ENCODE results near the gene NUDT8. TPM values are rescaled to one million over a fixed set of nuclear protein-coding genes. Genes with fewer than 3 reads are reported as not detected.

NUDT8 gene
- polyA plus RNA-seq, 1 of the 3 experiments (the other 2 are of a cell fraction) = 2.7 TPM

DNA sequence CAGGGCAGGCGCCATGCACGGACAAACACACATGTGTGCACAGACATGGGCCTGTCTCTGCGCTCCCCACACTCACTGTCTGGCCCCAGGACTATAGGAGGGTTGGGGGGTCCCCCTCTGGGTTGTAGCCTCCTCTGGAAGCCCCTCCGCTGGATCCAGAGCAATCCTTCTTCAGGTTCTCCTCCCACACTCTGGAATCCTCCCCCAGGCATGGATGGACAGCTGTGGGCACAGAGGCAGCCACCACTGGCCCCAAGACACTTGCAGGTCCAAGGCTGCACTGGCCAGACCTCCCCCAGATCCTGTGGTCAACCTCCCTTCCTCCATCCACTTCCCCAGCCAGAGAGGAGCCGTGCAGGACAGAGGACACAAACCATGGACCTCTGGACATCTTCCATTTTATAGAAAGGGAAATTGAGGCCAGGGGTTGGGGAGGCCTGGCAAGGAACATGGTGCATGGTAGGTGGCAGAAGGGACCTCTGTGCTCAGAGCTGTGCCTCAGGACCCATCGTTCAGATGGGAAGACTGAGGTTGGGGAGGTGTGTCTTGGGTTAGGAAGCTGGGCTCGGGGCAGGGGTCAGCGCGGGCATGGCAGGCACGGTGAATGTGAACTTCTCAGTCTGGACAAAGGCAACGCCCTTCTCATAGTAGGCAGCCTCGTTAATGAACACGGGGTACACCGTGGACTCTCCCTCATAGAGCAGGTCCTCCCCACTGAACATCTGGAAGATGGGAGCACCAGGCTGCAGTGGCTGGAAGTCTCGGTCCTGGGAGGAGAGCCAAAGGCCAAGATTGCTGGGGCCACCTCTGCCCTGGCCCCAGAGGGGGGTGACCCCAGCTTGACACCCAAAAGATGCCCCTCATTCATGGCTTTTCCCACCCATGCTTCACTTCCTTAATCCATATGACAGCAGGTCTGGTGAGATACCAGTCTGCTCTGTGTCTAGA is 12.7 kb upstream of the NUDT8 start:
- TF ChIP-seq, protein P1, sequence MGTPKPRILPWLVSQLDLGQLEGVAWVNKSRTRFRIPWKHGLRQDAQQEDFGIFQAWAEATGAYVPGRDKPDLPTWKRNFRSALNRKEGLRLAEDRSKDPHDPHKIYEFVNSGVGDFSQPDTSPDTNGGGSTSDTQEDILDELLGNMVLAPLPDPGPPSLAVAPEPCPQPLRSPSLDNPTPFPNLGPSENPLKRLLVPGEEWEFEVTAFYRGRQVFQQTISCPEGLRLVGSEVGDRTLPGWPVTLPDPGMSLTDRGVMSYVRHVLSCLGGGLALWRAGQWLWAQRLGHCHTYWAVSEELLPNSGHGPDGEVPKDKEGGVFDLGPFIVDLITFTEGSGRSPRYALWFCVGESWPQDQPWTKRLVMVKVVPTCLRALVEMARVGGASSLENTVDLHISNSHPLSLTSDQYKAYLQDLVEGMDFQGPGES (IDR thresholded peaks at IDR 0.05; ENCODE audit: low read depth, low read length) = no peak
- TF ChIP-seq ELF1 (IDR thresholded peaks at IDR 0.05) (no peak), FOXJ3 (CRISPR knock-in tag; IDR thresholded peaks at IDR 0.05) (no peak)
- TF ChIP-seq, protein P2, sequence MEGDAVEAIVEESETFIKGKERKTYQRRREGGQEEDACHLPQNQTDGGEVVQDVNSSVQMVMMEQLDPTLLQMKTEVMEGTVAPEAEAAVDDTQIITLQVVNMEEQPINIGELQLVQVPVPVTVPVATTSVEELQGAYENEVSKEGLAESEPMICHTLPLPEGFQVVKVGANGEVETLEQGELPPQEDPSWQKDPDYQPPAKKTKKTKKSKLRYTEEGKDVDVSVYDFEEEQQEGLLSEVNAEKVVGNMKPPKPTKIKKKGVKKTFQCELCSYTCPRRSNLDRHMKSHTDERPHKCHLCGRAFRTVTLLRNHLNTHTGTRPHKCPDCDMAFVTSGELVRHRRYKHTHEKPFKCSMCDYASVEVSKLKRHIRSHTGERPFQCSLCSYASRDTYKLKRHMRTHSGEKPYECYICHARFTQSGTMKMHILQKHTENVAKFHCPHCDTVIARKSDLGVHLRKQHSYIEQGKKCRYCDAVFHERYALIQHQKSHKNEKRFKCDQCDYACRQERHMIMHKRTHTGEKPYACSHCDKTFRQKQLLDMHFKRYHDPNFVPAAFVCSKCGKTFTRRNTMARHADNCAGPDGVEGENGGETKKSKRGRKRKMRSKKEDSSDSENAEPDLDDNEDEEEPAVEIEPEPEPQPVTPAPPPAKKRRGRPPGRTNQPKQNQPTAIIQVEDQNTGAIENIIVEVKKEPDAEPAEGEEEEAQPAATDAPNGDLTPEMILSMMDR (IDR thresholded peaks at IDR 0.05) = no peak
- Histone ChIP-seq H3K27me3 (ENCODE audit: insufficient read depth) (no peaks in the 10 kb centered on the region), H3K9me3 (no peaks in the 10 kb centered on the region), H3K36me3 (replicated peaks in 1 of 2; ENCODE audit: control insufficient read depth in 1 of 2, insufficient read depth in 2 of 2, low read length in 1 of 2) (no peaks in the 10 kb centered on the region), H3K9ac (no peak overlapping the region), H3K4me3 (ENCODE audit: low read depth in 2 of 2, low read length in 1 of 2) (no peak overlapping the region), H3K27ac (ENCODE audit: low read depth in 2 of 2, low read length in 1 of 2) (no peak overlapping the region), H3F3A (replicated peaks; ENCODE audit: insufficient read depth) (no peaks in the 10 kb centered on the region), H3K79me2 (ENCODE audit: insufficient read depth) (no peaks in the 10 kb centered on the region), H4K20me1 (ENCODE audit: insufficient read depth) (no peaks in the 10 kb centered on the region), H3K4me2 (no peak overlapping the region), H3K4me1 (ENCODE audit: control insufficient read depth in 1 of 2, insufficient read depth in 2 of 2, low read depth in 1 of 2, low read length in 1 of 2) (no peaks in the 10 kb centered on the region; a peak in 1 of 4 replicates), H3K9me2 (no peaks in the 10 kb centered on the region), H2AFZ (ENCODE audit: low read depth) (no peak overlapping the region)
- POLR2A ChIA-PET = no interaction called here
- WGBS (ENCODE audit: low lambda C conversion rate) = 66% methylated on average over 9 of the region's 15 CpGs
- CTCF ChIA-PET = interaction anchor here (17.8 to 21.6 kb wide), 2 partner anchors 7 to 11 kb away, joined by 308 read pairs; partner anchors contain the start of genes ACY3, NUDT8 and TBX10
- DNase-seq = no peak

DNA sequence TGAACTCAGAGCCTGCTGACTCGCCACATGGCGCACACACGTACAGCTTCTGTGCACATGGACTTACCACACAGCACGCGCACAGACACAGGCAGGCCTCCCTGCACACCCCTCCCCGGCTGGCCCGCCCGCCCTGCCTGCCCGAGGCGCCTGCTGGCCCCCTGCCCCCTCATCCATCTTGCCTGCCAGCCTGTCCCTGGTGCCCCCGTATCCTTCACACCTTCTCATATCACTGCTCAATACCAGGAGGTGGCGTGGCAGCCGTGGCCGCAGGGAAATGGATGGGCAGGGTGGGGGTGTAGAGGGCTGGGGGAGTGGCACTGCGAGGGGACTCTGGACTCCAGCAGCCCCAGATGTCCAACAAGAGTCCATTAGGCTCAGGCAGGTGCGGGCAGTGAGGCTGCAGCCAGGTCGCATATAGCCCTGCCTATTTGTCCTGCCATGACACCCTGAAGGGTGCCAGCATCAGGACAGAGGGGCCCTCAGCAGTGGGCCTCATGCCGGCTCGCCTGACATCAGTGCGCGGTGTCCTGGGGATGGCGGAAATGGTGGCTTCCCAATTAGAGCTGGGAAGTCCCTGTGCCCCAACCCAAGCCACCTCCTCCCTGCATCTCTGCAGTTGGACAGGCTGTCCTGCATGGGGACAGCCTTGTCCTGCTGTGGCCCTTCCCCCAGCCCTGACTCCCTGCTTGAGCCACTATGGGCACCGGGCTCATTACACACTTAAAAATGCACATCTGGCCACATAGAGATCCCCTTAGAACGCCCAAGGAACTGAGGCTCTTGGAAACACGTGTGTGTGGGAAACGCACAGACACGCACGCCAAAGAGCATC is 11.8 kb upstream of the NUDT8 start:
- no peak overlapping the region for H3K4me2 ChIP-seq
- H3K36me3 ChIP-seq (replicated peaks in 1 of 2; ENCODE audit: control insufficient read depth in 1 of 2, insufficient read depth in 2 of 2, low read length in 1 of 2) = no peaks in the 10 kb centered on the region
- H3K4me1 ChIP-seq (ENCODE audit: control insufficient read depth in 1 of 2, insufficient read depth in 2 of 2, low read depth in 1 of 2, low read length in 1 of 2) = no peaks in the 10 kb centered on the region; a peak in 1 of 4 replicates
- H3K9ac ChIP-seq = no peak overlapping the region
- TF ChIP-seq EP300 (IDR thresholded peaks at IDR 0.05; ENCODE audit: borderline replicate concordance in 1 of 2, low read depth in 1 of 2, low read length in 1 of 2) (no peak), TCF12 (IDR thresholded peaks at IDR 0.05) (no peak), GABPA (IDR thresholded peaks at IDR 0.05; ENCODE audit: low read depth) (no peak), RAD21 (IDR thresholded peaks at IDR 0.05; ENCODE audit: low read length) (no peak)
- WGBS (ENCODE audit: low lambda C conversion rate) = 65% methylated on average over 18 of the region's 28 CpGs
- no peak overlapping the region for H2AFZ ChIP-seq (ENCODE audit: low read depth)
- H3K27ac ChIP-seq (ENCODE audit: low read depth in 2 of 2, low read length in 1 of 2) = no peak overlapping the region
- no peaks in the 10 kb centered on the region for H3K79me2 ChIP-seq (ENCODE audit: insufficient read depth)
- H3F3A ChIP-seq (replicated peaks; ENCODE audit: insufficient read depth) = no peaks in the 10 kb centered on the region
- ChIA-PET CTCF (interaction anchor here (0.7 to 17.8 kb wide), 3 partner anchors 10 to 13 kb away, joined by 3 to 308 read pairs (median 4); partner anchors contain the start of genes ACY3 and NUDT8), POLR2A (no interaction called here)
- no peaks in the 10 kb centered on the region for H4K20me1 ChIP-seq (ENCODE audit: insufficient read depth)
- no peak for DNase-seq
- no peaks in the 10 kb centered on the region for H3K9me3 ChIP-seq
- no peaks in the 10 kb centered on the region for H3K27me3 ChIP-seq (ENCODE audit: insufficient read depth)
- no peak overlapping the region for H3K4me3 ChIP-seq (ENCODE audit: low read depth in 2 of 2, low read length in 1 of 2)
- H3K9me2 ChIP-seq = no peaks in the 10 kb centered on the region

All from SK-N-SH (cell line).